Fibroblast of the aortic adventitia (primary cell): Measurements from ENCODE around the gene CSTF3. TPM values are rescaled to one million over a fixed set of nuclear protein-coding genes. Genes with fewer than 3 reads are reported as not detected.

Experiments
- small RNA-seq: library from RNA; depleted of rRNA; stranded (forward); fragments of <200 nt; gene quantifications from one replicate; pipeline ENCODE3, GENCODE V24; 2012
- total RNA-seq: library from RNA; depleted of rRNA; stranded (reverse); fragments of >200 nt; gene quantifications from 2 replicates; pipeline ENCODE4 v1.2.3, GENCODE V29; 2012; ENCODE audit warnings: low replicate concordance

The CSTF3 gene
- total RNA-seq, 1 donor: 35.4 TPM

Small RNAs within 50 kb of the gene (small RNA-seq; reads per million reads assigned to genes)
- not detected for gene RF00019

Other genes starting within 250 kb of the CSTF3 start
- 3.5 and 9.9 TPM in 2 replicates for gene DEPDC7, start 145.6 kb downstream of the CSTF3 start, total RNA-seq
- gene TCP11L1, start 121.9 kb downstream of the CSTF3 start, total RNA-seq: 25.4 and 44.4 TPM in 2 replicates
- 164 and 369 TPM in 2 replicates for gene HIPK3, start 95.9 kb upstream of the CSTF3 start, total RNA-seq
- gene KIAA1549L, start 214.6 kb upstream of the CSTF3 start, total RNA-seq: 2.9 and 10.6 TPM in 2 replicates